Epithelial cell of proximal tubule (primary cell): ENCODE data around the gene ITPR1. TPM values are rescaled to one million over a fixed set of nuclear protein-coding genes. Genes with fewer than 3 reads are reported as not detected.

Experiments
- DNase-seq: peaks from one replicate; pipeline ENCODE4 v3.0.0-alpha.2; 2011; ENCODE audit warnings: low read depth
- H3K4me3 ChIP-seq: 2 replicates; pipeline ENCODE4 v1.5.1; 2011; ENCODE audit warnings: low read depth, mild to moderate bottlenecking, low read length
- CTCF ChIP-seq: conservative IDR thresholded peaks from 2 replicates; pipeline ENCODE4 v1.5.1; 2012; ENCODE audit warnings: low read depth, mild to moderate bottlenecking, low read length
- total RNA-seq: library from RNA; depleted of rRNA; stranded (reverse); fragments of >200 nt; gene quantifications from 2 replicates; pipeline ENCODE4 v1.2.3, GENCODE V29; 2015

Gene ITPR1
- total RNA-seq, 1 donor from 2014 or later: 4.6 TPM

GRCh38 chr3:4768021-4768420, 274.9 kb downstream of the ITPR1 start:
- no peak for TF ChIP-seq CTCF
- H3K4me3 ChIP-seq: no peak overlapping the region
- no peak for DNase-seq

GRCh38 chr3:4768521-4768920, 275.4 kb downstream of the ITPR1 start:
- DNase-seq: no peak
- no peak for TF ChIP-seq CTCF
- H3K4me3 ChIP-seq: no peak overlapping the region

GRCh38 chr3:4770561-4770960, 277.4 kb downstream of the ITPR1 start:
- H3K4me3 ChIP-seq: no peak overlapping the region
- DNase-seq: no peak
- no peak for TF ChIP-seq CTCF

- DNase-seq: no peak
- TF ChIP-seq CTCF: no peak
- H3K4me3 ChIP-seq: no peak overlapping the region
These were observed 278.1 kb downstream of the ITPR1 start for GRCh38 chr3:4771243-4771642.

GRCh38 chr3:4772171-4772804, 279.1 kb downstream of the ITPR1 start:
- no peak for DNase-seq

GRCh38 chr3:4772858-4773257, 279.7 kb downstream of the ITPR1 start:
- no peak for TF ChIP-seq CTCF
- H3K4me3 ChIP-seq: no peak overlapping the region
- DNase-seq: no peak

More at GRCh38 chr3:4772171-4772804, 279.1 kb downstream of the ITPR1 start:
- no peak for TF ChIP-seq CTCF
- no peak overlapping the region for H3K4me3 ChIP-seq

GRCh38 chr3:4773583-4773982, 280.4 kb downstream of the ITPR1 start:
- H3K4me3 ChIP-seq: no peak overlapping the region
- TF ChIP-seq CTCF: no peak
- DNase-seq: no peak
